HS-27A (cell line): ENCODE results near the gene NOL9.
"Not testable (repeated sequence)": the region's sequence is repeated elsewhere in the genome, so short reads cannot be mapped to it uniquely, and the experiment has no call there.

Experiments used
- DNase-seq: peaks from one replicate; pipeline ENCODE4 v3.0.0-alpha.2; 2012; ENCODE audit warnings: low read depth, missing footprints

Gene NOL9

DNA sequence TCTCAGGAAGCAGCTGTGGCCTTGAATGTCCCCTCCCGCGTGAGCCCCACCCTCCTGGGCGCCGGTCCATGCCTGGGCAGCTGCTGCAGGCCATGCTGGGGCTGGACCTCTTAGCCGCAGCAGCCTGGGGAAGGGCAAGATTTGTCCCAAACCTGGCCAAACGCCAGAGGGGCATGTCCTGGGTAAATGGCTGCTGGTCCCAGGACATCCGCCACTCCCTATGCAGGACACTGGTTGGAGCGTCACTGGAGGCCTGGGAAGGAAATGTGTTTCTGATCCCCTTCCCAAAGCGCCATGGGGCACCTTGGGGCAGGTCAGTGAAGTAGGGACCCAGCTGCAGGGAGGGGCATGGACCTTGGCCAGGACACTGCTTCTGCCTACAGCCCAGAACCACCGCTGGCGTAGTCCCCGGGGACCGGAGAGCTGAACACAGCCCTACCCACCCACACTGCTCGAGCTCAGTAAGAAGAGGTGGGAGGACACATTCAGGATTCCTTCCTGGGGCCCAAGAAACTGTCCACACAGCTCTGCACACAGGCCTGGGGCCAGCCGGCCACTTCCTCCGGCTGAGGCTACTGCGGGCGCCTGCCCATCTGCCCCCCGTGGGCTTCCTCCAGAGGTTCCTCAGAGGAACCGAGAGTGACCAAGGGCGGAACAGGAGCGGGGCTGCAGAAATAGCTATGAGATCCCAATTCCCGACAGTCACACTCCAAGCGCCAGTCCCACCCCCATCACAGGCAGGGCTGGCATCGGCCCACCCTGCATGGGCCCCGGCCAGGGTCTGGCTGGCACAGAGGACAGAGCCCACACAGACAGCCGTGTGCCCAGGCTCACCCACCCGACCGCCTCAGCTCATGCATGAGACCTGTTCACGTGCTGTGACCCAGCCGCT, 52.1 kb downstream of the NOL9 start:
- no peak for DNase-seq

DNA sequence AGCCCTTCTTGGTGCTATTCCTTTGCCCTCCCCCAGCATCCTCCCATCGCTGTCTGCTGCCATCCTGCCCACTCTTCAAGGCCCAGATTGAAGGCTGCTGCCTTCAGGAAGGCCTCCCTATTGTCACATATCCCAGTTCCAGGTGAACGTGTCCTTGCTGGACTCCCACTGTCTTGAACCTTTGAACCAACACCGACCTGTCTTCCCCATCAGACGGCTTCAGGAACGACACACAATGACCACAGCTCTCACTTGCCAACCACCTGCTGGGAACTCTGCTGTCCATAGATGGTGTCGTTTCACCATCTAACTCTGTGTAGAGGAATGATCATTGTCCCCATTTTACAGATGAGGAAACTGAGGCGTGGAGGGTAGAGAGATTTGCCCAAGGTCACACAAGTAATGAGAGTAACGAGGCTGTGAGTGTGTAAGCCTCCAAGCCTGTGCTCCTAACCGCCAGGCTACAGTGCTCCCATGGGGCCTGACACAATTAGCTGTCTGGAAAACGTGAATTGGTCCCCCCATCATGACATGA, 53.0 kb downstream of the NOL9 start:
- DNase-seq, result no peak

DNA sequence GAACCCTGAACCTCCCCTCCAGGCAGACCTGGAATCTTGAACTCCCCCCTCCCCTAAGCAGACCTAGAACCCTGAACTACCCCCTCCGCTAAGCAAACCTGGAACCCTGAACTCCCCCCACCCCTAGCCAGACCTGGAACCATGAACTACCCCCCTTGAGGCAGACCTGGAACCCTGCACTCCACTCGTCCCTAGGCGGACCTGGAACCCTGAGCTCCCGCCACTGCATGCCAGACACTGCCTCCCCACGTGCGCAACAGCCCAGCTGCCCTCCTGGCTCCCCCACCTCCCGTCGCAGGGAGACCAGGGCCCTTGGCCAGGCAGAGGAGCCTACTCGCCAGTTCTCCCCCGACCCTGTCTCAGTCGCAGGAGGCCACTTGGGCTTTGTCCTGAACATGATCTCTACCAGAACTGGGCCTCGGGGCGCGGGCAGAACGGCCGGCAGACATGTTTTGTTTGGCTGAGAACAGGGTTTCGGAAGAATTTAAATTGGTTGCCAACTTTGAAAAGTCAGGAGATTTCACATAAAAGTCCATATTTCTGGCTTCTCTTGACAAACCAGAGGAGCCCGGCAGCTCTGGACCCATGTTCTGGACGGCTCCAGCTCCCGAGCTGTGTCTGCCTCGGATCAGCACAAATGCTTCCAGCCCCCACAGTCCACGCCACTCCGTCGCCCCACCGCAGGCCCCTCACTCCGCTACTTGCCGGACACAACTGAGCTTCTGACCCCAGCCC, 53.6 kb downstream of the NOL9 start:
- DNase-seq, result no peak

DNA sequence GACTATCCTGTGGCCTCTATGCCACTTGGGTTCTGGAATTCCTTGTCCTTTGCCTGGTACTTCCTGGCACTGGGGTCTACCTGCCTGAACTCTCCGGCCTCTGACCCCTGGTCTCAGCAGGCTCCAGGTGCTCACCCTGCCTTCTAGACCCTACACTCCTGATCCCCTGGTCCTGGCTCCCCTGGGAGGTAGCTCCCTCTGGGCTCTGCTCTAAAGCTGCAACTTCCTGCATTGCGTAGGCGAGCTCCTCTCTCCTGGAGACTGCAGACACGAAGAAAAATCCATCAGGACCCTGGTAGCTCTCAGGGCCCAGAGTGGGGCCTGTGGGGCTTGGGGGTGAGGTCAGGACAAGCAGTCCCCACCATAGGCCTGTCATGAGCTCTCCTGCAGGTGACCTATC, 55.0 kb downstream of the NOL9 start:
- DNase-seq, result no peak

DNA sequence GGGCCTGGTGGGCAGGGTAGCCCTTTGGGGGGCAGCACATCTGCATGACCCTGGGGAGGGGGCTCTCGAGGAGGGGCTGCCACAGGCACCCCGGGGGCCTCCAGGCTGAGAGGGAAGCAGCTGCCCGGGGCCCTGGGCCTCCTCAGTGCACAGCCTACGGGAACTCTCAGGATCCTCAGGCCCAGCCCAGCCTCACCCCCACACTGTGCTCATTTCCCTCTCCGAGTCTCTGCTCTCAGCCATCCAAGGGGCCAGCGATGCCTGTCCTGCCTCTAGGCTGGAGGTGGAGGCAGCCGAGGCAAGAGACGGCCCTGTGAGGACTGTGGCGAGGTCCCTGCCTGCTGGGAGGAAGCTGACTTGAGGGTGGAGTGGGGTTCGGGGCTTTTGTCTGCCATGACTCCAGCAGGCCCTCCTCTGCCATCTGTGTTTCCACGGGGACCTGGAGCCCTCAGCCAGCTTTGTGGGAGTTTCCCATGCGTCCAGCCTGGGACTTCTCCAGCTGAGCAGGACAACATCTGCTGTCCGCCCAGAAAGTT, 55.7 kb downstream of the NOL9 start:
- no peak for DNase-seq

DNA sequence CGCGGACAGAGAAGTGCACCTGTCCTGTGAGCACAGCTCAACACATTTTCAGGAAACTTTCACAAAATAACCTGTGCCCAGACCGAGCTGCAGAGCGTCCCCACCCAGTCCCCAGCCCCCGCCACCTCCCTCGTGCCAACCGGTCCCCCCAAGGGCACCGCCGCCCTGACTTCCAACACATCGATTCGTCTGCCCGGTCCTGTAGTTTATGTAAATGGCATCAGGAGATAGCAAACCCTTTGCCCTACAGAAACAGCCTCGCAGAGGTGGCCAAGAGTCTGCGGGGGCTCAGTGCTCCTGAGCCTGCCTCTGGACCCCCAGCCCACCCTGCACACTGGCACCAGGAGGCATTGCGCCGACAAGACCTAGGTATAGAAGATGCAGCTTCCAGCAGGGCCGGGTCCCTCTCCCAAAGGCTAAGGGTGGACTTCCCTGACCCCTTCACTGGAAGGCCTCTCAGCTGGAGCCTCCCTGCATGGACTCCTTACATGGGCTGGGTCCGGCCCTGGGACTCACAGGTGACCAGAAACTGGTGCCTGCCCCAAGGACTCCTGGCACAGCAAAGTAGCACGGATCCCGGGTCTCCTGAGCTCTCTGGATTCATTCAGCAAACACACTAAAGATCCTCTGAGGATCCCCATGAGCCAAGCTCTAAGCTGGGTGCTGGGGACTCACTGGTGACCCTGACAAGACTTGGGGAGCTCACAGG, 56.3 kb downstream of the NOL9 start:
- DNase-seq, result no peak

DNA sequence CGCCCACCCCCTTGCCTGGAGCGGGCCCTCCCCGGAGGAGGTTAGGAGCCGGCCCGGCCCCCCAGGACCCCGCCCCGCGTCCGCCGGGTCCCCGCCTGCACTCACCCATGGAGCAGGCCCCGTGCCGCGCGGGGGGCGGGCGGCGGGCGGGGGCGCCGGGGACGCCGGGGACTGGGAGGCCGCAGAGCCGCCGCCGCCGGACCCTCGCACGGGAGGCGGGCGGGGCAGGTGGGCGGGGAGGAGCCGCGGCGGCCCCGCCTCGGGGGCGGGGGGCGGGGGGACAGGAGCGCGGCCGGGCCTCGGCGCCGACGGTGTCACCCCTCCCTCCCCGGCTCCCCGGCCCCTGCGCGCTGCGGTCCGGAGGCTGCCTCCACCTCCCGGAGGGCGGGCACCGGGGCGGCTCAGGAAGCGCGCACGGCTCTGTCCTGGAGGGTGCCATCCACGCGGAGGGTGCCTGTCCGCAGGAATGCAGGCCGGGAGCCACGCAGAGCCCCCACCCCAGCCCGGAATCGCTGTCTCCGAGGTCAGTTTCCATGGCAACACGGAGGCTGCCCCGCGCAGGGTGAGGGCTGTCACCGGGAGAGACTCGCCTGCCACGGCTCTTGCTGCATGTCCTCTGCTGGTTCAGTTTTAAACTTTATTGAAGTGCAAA, 57.0 kb downstream of the NOL9 start:
- DNase-seq, result no peak

DNA sequence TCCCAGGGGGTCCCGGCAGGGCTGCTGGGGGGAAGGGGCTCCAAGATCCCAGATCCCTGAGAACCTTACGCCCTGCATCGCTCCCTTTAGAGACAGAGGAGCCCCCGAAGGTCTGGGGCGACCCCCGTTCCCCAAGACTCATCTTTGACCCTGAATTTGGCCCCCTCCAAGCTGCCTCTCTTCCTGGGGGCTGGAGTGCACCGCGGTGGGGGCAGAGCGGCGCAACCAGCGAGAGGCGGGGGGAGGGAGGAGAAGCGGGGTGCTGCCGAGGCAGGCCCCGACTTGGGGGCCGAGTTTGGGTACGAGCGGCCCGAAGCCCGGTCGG, 57.5 kb downstream of the NOL9 start:
- no peak for DNase-seq

DNA sequence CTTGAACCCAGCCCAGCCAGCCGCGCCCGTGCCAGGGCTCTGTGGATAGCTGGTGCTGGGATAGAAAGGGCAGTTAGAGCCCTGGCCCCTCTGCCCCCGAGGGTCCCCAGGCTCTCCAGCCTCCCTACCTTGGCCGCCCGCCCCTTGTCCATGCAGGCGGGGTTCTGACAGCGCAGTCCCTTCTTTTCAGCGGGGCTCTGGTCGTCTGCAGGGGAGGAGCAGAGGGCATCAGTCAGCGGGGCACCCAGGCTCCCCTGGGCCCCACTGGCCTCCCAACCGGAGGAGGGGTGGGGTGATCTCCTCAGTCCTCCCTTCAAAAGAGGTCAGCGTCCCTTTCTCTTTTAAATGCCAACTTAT, 58.0 kb downstream of the NOL9 start:
- no peak for DNase-seq

DNA sequence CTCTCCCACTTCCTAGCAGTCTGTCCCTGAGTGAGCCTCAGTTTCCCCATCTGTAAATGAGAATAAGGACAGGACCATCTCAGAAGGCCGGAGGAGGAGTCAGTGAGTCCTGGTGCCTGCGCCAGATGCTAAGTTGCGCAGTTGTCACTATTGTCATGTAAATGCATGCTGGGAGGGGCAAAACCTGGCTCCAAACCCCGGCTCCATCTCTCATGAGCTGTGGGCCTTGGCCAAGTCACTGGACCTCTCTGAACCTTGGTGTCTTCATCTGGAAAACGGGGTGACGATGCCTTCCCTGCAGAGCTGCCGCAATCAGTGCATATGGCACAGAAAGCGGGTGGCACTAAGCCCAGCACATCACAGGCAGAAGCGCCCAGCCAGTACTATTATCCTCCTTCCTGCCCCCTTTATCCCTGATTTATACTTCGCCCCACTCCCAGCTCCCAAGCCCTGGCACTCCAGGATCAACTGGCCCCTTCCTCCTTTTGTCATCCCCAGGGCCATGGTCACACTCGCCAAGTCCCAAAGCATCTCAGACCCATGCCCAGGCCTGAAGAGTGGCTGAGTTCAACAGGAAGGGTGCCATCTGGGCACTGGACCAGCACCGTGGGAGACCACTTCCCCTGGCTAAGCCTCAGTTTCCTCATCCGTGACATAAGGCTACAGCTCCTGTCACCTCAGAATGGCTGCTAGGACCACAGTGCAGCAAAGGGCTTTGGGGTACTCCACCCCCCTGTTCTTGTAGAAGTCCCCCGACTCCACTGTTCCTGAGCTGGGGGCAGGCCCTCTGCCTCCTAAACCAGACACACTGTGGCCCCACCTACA, 58.6 kb downstream of the NOL9 start:
- DNase-seq, result no peak

DNA sequence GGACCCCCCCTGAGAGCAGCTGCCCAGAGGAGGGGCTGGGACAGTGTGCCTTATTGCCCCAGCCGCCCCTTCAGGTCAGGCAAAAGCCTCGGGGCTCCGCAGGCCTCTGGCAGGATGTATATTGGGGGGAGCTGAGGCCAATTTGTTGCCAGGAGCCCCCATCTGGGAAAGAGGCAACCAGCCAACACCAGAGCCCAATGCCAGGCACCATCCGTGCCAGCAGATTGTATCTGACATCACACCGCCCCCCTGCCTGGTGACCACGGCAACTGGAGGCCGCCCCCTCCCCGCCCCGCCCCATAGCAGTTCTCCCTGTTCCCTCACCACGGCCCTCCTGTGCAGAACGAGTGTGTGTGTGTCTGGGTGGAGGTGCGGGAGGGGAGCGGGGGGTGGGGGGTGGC, 59.3 kb downstream of the NOL9 start:
- DNase-seq, result no peak

DNA sequence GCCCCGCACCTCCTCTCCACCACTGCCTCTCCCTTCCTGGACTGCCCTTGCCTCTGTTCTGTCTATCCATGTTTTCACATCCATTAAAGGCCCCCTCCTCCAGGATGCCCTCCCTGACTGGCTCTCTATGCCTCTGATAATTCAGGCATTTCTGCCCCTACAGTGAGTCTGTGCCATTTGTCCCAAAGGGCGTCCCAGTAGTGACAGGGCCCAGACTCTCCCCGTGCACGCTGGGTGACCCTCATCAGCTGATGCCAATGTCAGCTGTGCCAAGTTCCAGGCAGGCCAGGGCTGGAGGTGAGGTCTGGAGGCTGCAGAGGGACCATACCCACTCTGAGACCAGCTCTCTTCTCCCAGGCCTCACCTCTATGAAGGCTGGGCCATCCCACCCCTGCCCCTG, 59.7 kb downstream of the NOL9 start:
- DNase-seq, result no peak

DNA sequence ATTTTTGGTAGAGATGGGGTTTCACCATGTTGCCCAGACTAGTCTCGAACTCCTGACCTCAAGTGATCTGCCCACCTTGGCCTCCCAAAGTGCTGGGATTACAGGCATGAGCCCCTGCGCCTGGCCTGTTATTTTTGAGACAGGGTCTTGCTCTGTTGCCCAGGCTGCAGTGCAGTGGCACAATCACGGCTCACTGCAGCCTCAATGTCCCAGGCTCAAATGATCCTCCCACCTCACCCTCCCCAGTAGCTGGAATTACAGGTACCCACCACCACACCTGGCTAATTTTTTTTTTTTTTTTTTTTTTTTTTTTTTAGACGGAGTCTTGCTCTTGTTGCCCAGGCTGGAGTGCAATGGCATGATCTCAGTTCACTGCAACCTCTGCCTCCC, 60.5 kb downstream of the NOL9 start:
- DNase-seq, result not testable (repeated sequence)

DNA sequence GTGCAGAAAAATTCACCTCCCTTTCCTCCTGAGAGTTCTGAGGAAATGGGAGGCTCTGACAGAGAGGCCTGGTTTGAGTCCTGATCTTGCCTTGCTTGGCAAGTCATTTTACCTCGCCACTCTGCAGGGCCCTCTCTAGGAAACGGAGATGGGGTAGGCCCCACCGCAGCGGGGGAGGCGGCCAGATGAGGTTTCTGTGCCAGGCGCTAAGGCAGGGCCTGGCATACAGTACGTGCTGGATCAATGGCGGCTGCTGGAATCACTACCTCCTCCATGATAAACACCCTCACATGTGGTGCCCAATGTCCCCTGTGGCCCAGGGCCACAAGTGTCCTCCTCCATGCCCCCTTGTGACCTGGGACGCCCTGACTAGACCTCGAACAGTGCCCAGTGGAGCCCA, 62.3 kb downstream of the NOL9 start:
- no peak for DNase-seq

DNA sequence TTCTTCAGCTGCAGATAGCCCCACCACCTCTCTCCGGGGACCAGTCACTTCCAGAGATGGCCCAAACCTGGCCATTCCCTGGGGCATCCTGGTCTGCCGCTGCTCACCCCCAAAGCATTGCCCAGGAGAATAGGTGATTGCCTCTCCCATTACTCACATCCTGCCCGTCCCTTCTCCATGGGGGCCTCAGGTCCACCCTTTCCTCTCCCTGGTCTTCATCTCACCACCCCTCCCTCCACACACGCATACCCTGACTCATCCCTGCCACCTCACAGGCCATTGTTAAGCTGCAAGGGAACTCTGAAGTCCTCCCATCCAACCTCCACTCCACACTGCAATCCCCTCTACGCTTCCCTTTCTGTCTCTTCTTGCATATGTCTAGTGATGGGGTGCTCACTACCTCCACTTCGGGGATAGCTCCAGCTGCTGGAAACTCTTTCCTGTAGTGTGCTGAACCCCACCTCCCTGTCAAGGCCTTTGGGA, 62.8 kb downstream of the NOL9 start, which contains the start of gene PLEKHG5:
TSS of gene PLEKHG5 (minus strand) at position 188 of the 483 bp plus-strand sequence. CDS start 14,096 bp downstream, outside the sequence.
- DNase-seq, result peak; percentile 51

DNA sequence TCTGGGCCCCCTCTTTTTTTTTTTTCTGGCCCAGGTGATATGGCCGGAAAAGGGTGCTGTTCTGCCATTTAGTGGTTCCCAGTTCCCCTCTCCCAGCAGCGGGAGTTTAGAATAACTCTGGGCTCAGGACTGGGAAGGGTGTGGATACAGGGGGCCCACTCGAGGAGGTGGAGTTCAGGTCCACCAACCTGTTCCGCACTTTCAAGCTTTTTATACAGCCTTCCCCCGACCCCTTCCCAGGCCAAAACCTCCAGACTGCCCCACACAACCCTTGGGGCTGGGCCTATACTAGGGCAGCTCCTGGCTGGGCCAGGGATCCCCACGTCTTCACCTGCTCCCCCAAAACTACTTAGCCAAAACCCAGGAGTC, 63.2 kb downstream of the NOL9 start:
- DNase-seq, result no peak

DNA sequence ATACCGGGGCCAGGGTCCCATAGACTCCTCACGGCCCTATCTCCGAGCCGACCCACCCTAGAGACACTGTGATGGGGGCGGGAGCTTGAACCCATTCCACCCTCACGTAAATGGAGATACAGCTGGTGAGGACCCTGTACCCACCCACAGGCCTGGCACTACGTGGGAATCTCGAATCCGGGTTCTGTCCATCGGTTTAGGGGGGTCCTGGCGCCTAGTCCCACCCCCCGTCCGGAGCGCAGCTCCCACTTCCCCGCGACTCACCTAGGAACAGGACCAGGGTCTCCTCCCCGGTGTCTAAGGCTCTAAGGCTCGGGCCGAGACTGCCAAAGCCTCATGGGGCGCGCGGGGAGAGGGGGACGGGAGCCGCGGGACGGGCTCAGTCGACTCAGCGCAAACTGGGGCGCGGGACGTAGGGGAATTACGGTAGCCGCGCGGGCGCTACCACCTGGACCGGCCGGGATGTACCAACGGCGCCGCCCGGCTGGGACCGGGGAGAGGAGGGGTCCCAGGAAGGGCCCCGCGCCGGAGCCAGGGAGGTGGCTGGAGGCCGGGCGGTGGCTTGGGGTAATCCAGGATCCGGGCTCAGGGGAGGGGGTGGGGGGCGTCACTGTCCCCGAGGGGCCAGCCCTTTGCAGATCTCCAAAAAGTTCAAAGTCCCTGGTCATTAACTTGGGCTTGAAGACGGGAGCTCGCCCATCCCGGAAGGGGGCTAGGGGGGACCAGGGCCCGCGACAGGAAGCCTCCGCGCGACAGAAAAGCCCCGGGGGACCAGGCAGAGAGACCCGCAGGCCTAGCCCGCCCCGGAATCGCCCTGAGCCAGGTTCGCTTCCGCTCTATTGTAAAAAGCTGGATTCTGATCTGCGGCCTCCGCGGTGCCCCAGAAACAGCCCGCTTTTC, 63.9 kb downstream of the NOL9 start:
- DNase-seq, result peak; percentile 41

DNA sequence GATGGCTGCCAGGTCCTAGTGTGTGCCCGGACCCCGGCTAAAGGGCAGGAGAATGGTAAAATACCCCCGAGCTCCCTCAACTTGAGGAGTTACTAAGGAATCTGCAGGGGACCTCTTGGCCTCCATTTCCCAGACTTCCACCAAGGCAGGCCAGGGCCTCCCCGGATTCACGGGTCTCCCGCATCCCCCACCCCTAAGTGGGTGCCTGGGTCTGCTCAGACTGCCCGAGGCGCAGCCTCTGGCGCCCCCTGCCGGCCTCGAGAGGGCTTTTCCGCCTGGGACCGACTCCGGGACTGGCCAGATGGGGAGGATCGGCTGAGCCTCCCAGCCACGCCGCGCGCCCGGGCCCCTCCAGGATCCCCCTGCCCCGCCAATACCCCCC, 64.5 kb downstream of the NOL9 start:
- DNase-seq, result peak; percentile 39

DNA sequence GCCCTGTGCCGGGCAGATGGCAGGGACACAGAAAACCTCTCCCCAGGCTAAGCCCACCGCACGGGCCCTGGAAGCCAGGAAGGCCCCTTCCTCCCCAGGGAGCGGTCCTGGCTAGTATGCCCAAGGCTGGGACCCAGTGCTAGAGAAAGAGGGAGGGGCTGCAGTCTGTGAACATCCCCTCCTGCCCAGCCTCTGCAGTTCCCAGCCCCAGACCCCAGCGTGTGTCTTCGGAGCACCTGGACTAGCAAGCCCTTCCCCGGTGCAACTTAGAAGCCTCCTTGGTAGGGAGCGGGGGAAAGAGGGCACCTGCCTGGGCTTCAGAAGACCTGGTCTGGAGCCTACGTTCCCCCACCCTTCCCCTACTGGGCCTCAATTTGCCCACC, 64.9 kb downstream of the NOL9 start:
- no peak for DNase-seq
